Stimulated activated CD8-positive, alpha-beta memory T cell treated with anti-CD3 and anti-CD28 coated beads, Interleukin-15, amount 100 ng/mL, for 24 hours (primary cell): ENCODE results near the gene SAMD4B.

Source experiments
- DNase-seq: peaks from one replicate; pipeline ENCODE4 v3.0.0-alpha.2; 2020; ENCODE audit warnings: low read depth

SAMD4B gene

DNA sequence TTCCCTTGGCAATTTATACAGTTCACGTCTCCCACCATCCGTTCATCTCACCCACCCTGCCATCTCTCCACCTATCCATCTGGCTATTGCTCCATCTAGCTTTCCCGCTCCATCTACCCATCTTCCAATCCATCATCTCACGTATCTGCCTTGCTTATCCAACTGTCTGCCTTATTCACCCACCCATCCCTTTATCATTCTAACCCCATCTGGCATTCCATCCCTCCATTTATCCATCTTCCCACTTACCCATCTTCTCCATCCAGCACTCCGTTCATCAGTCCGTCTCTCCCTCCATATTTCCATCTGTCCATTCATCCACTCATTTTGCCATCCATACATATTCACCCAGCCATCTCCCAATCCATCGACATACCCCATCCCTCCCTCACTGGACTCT is 83.5 kb downstream of the SAMD4B start:
- DNase-seq, result no peak

DNA sequence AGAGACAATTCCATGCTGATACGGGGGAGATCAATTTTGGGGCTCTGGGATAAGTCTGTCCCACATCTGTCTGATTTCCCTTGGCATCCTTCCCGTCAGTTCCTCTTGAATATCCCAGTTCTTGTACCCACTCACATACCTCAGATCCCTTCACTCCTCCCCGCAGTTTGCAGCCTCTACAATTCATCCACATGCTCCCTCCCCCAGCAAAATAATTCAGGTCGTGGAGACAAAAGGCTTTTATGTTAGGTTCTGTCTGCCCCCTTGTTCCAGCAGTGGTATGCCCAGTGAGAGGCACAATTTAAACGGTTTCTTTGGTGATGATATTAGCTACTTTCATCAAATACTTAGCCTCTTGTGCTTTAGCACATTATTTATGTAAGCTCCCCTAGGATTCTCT is 83.9 kb downstream of the SAMD4B start:
- DNase-seq, result no peak

DNA sequence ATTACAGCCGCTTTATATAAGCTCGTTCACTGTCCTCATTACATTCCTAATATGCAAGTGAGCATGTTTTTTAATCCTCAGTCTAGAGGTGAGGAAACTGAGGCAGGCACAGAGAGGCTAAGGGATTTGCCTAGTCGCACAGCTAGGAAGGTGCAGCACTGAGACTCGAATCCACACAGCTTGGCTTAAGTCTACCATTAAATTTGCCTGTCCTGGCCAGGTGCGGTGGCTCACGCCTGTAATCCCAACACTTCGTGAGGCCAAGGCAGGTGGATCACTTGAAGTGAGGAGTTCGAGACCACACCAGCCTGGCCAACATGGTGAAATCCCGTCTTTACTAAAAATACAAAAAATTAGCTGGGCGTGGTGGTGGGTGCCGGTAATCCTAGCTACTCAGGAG is 85.5 kb downstream of the SAMD4B start:
- DNase-seq, result no peak

DNA sequence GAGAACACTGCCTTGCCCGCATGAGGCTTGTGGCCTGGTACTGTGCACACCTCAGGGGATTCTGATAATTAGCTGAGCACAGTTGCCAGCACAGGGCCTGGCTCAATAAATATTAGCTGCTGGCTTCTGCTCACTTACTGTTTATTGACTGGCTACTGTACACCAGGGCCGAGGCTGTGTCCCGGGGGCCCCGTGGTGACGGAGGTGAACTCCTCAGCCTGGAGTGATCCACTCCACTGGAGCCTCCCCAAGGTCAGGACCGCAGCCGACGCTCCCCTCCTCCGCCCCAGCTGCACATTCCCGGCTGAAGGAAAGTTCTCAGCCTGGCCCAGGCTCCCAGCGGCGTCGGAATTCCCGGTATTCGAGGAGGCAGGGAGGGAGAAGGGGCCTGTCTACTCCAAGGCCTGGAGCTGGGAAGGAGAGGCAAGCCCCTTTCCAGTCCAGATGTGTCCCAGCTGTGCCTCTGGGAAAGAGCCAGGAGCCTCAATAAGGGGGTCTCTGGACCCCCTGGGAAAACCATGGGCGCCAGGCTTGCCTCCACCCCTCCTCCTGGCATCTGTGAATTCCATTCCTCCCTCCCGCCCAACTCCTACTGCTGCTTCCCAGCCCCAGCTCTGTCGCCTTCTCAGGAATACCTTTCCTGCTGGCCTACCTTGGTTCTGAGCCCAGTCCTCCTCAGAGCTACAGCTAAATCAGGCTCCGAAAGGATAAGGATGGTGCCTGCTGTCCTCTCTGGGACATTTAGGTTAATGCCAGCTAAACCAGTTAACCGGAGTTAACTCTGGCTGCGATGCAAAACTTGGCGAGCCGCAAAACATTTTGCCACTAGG is 86.3 kb downstream of the SAMD4B start:
- no peak for DNase-seq

DNA sequence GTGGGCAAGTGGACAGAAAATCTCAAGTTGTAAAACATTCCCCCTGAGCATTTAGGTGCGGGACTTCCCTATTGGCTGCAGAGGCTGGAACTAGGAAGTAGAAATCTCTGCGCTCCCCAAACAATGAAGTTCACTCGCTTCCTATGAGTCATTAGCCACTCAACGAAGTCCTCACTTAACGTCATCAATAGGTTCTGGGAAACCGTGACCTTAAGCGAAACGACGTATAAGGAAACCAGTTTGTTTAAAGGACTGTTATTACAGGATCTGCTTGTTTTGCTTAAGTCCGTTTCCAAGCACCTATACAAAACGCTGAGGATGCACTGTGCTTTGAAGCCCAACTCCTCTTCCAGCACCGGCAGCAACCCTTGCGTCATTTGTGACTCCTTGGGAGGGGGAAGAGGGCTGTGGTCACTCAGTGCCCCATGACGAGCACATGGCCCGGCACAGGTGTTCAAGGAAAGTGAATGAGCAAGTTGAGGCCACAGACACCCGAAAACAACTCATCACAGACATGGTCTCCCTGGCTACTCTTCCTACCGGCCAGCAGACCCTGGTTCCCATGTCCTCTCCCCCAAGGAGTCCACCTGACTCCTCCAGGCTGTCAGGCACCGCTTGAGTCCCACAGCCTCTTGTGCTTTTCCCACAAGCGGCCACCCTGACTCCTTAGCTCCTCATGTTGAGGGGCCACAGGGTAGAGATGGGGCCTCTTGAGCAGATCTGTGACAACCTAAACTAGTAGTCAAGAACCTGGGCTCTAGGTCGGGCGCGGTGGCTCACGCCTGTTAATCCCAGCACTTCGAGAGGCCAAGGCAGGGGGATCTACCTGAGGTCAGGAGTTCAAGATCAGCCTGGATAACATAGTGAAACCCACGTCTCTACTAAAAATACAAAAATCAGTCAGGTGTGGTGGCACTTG is 88.7 kb downstream of the SAMD4B start:
- no peak for DNase-seq

DNA sequence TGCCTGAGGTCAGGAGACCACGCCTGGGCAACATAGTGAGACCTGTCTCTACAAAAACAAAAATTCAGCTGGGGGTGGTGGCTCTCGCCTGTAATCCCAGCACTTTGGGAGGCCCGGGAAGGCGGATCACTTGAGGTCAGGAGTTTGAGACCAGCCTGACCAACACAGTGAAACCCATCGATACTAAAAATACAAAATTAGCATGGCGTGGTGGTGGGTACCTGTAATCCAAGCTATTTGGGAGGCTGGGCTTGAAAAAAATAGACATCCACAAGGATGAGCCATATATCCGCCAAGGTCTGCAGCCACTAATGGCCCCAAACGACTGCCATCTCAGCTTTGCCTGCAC is 90.4 kb downstream of the SAMD4B start:
- DNase-seq, result no peak

DNA sequence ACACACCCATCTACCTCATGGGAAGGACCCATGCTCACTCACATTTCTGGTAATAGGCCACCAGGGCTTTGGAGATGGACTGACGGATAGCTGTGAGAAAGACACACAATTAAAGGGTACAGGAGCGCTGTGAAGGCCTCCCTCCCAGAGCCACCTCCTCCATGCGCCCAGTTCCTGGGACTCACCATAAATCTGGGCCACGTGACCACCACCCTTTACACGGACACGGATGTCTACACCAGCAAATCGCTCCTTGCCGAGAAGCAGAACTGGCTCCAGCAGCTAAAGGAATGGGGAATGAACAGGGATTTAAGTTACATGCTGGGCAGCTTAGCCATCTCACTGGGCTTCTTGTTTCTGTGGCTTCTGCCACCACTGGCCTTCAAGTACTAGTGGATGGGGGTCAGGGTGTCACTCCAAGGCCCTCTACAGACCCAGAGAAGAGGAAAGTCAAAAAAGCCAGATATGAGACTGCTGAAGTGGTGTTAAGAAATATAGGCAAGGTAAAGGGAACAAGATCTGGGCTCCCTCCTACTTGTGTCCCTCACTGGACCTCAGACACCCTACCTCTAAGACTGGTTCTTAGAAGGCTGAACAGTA is 91.4 kb downstream of the SAMD4B start:
- no peak for DNase-seq

DNA sequence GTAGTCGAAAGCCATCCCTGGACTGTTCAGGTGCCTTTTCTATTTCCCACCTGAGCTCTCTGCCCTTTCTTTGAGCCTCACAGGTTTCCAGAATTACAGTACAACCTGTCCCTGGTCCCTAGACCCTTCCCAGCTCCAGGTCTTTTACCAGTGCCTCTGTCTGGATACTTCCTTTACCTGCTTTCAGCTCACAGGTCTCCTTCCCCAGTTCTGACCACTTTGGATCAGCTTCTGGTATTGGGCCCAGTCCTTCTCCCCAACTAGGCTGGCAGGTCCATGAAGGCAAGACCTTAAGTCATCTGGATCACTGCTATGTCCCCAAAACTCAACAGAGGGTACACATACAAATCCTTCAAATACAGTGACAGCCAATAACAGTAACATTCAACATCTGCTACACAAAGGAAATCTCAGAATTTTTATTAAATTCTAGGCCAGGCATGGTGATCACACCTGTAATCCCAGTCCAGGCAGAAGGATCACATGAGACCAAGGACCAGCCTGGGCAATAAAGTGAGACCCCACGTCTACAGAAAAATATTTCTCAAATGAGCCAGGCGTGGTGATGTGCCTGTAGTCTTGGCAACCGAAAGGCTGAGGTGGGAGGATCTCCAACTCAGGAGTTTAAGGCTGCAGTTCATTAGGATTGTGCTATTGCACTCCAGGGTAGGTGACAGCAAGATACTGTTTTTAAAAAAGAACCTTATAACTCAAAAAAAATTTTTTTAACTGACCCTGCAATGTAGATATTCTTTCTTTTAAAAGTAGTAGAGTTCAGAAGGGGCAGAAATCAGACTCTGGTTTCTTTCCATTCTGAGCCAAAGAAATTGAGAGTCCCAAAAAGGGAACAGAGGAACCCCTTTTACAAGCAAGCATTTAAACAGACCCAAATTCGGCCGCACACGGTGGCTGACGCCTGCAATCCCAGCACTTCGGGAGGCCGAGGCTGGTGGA is 92.2 kb downstream of the SAMD4B start:
- no peak for DNase-seq
